G401 (cell line): ENCODE measurements around the gene ZBED5. TPM values are rescaled to one million over a fixed set of nuclear protein-coding genes. Genes with fewer than 3 reads are reported as not detected.
A peak's percentile ranks its signal among the peaks of the same experiment; 100 is the strongest.
"Not testable (repeated sequence)": the region's sequence is repeated elsewhere in the genome, so short reads cannot be mapped to it uniquely, and the experiment has no call there.

Experiments used
- DNase-seq: peaks from one replicate; pipeline ENCODE4 v3.0.0-alpha.2; 2015; ENCODE audit warnings: low spot score
- in situ Hi-C: cut with HindIII; loops from 2 replicates; pipeline ENCODE4 v1.10.0; 2016; ENCODE audit warnings: low sequenced_read_pairs, mixed read lengths
- total RNA-seq: library from RNA; depleted of rRNA; stranded (reverse); fragments of >200 nt; shearing (Covaris generic); gene quantifications from 2 replicates; pipeline ENCODE4 v1.2.3, GENCODE V29; 2014; rRNA removed

Gene ZBED5
- total RNA-seq = 16.9 and 24.9 TPM in 2 replicates

DNA sequence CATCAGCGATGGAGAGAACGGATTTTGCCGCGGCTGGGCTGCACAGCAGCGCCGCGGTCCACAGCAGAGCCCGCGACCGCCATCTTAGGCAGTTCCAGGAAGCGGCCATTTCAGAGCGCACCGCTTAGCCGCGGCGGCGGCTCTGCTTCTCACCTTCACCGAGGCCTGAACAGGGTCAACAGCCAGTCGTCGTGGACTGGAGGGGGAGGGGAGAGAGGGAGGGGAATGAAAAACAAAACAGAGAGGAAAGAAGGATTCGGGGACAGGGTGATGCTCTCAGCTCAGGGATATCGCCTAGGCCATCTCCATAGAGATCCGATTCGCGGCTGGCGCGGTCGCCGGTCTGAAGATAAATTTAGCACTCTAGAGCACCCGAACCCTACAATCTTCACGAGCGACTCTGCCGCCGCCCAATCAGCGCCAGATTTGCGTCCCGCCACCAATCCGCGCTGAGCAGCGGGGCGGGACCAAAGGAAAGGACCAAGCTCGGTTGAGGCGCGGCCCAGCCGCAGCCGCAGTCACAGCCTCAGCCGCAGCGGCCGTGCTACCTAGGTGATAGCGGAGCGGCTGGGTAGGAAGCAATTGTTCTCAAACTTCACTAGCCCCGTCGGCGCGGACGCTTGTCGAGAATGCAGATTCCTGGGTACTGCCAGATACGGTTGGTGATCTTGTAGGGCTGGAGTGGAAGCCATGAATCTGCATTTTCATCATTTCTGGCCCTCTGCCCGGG is at the start of gene ZBED5:
ZBED5 (minus strand) TSS at position 345 of the 730 bp plus-strand sequence. CDS start 3,108 bp downstream, outside the sequence.
- in situ Hi-C loops = no loop called here
- peak; percentile 99 for DNase-seq

GRCh38 chr11:10906521-10906920 is 48.7 kb upstream of the ZBED5 start:
- DNase-seq = no peak
- in situ Hi-C loops = no loop called here

DNA sequence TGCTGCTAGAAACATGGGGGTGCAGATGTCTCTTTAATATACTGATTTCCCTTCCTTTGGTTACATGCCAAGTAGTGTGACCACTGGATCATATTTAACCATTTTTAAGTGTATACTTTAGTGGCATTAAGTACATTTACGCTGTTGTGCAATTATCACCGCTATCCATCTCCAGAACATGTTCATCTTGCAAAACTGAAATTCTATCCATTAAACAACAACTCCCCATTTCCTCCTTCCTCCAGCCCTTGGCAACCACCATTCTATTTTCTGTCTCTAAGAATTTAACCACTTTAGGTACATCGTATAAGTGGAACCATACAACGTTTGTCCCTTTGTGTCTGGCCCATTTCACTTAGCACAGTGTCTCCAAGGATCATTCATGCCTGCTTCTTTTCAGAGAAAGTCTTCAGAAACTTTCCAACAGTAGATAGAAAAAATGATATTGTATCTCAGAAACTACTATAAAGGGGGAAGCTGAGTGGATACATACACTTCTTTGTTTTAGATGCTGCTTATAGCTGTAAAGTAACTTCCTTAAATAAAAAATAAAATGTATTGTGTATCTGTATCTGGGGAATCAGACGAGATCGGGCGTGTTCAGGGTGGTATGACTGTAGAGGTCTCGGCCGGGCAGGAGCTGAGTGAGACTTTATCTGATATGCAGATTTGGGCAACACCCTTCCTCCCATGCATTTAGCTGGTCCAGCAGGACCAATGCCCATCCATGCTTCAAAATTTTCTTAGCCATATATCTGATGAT is 44.6 kb upstream of the ZBED5 start:
- DNase-seq = no peak
- in situ Hi-C loops = no loop called here

DNA sequence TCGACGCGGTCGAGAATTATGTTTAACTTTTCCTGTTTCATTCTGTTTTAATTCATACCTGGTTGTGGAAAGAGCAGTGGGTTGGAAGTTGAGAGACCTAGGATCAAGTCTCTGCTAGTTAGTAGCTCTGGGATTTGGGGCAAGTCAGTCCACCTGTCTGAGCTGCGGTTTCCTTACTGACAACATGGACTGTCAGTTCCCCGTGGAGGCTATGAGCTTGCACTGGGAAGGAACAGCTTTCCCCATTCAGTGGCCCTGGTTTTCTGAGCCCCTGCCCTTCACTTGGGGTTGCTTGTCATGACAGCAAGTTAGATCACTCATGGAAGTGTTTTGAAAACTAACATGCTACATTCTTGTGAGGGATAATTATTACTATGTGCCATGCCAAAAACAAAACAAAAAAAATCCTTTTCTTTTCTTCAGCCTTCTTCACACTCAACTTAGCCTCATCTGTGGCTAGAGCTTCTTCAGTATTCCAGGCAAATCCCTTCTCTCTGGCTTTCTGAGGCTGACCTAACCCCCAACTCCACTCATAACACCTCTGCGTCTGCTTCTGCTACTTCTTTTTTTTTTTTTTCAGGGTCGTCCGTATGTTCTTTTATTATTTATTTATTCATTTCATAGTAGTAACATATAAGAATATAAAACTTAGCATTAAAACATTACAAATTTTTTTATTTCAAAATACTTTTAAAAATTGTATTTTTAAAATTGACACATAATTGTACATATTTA is 43.0 kb upstream of the ZBED5 start:
- no peak for DNase-seq
- in situ Hi-C loops = no loop called here

DNA sequence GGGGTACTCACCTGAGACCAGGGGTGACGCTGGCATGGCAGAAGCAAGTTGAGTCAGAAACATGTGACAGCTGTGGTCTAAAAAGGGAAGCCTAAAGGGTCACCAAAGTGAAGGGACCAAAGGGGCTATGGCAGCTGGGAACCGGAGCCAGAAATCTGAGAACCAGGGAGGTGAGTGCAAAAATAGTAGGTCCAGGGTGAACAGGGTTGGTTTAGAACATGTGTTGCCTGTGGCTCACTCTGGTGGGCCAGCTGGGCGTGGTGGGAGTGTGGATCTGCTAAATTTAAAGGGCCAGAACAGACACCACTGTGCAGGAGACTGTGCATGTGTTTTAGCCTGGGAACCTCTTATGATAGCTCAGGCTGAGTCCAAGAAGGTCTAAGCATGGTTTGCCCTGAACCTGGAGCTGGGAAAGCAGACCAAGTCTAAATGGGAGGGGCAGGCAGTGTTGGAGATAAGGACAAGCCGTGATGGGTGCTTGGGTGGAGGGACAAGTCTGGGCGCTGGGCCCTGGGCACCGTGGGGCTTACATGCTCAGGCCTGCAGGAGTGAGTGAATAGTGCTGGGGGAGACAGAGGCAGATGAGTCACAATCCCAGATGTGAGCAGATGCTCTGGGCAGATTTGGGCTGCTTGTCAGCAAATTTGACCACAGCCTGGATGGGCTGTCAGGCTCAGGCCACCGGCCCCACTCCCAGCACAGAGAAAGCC is 41.4 kb upstream of the ZBED5 start:
- in situ Hi-C loops = no loop called here
- no peak for DNase-seq

- DNase-seq = no peak
- in situ Hi-C loops = no loop called here
Observed at GRCh38 chr11:10898763-10899025, 40.8 kb upstream of the ZBED5 start.

GRCh38 chr11:10898003-10898762 is 40.3 kb upstream of the ZBED5 start:
- in situ Hi-C loops = no loop called here
- no peak for DNase-seq

- in situ Hi-C loops = no loop called here
- DNase-seq = no peak
Observed at GRCh38 chr11:10897150-10897549, 39.3 kb upstream of the ZBED5 start.

DNA sequence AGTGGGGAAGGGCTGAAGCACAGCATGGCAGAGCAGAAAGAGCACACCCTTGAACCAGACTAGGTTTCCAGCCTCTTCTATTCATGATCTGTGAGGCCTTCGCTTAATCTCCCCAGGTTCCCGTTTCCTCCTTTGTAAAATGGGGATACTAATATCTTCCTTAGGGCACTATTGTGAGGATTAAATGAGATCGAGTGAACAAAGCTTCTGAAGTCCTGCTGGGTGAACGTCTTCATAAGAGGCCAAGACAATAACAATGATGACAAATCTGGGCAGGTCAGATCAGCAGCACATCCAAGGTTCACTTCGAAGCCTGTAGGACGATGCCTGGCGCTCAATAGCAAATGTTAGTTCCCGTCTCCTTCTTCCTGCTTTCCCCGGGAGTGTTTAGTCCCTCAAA is 38.6 kb upstream of the ZBED5 start:
- no peak for DNase-seq

DNA sequence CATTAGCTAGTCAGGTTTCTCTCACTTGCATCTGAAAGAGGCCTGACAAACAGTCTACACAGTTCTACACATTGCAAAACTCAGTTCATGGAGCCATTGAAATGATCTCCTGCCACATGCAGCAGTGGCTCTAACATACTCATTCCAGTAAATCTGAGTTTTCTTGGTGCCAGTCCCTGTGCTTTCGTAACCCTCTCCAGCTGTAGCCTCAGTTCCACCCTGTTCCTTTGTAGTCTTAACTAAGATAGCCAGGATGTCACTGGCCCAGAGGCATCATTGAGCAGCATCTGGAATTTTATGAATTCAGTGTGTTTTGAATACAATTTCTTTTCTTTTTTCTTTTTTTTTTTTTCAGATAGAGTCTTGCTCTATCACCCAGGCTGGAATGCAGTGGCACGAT is 37.4 kb upstream of the ZBED5 start:
- in situ Hi-C loops = no loop called here
- DNase-seq = no peak

More for the DNA sequence above, 38.6 kb upstream of the ZBED5 start:
- in situ Hi-C loops = no loop called here

DNA sequence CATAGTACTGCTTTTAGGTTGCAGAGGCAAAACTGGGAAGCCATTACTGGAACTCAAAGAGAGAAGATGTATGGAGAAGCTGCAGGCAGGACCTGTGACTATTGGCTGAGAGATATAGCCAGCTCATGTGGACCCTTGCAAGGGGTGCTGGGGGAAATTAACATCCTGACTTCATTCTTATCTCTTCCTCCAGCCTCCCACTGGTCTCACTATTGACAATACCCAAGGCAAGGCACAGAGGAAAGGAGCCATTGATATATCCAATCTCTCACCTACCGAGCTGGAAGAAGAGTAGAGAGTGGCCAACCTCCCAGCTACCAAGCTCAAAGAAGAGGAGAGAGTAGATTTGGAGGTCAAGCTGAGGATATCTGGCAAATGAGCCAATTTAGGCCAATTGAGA is 36.8 kb upstream of the ZBED5 start:
- in situ Hi-C loops = no loop called here

GRCh38 chr11:10893714-10894151 is 35.9 kb upstream of the ZBED5 start:
- in situ Hi-C loops = no loop called here
- no peak for DNase-seq

More for the DNA sequence above, 36.8 kb upstream of the ZBED5 start:
- DNase-seq = no peak

- in situ Hi-C loops = no loop called here
- no peak for DNase-seq
Observed at GRCh38 chr11:10892250-10892649, 34.4 kb upstream of the ZBED5 start.

DNA sequence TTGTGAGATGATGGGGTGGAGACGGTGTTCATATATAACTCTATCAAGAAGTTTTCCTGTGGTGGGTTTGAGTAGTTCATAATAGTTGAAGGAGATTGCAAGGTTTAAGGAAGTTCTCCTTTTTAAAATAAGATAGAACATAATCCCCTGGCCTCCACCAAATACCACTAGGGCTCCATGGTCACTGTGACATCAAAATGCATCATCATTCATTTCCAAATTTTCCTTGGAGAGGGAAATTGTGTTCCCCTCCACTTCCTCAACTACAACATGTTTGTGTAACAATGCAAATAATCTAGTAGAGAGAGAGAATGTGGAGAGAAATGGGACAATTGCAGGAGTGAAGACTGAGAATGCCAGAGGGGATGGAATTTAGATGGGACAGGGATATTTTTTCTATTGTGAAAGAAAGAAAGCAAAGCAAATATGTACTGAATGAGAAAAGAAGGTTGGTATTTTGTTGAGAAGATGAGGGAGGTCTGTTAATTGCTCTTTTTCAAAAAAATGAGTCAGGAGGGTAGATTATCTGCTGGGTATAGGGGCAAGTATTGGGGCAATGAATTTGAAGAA is 33.4 kb upstream of the ZBED5 start:
- no peak for DNase-seq
- in situ Hi-C loops = no loop called here

GRCh38 chr11:10890083-10890482 is 32.2 kb upstream of the ZBED5 start:
- DNase-seq, in situ Hi-C loops: not testable (repeated sequence)

DNA sequence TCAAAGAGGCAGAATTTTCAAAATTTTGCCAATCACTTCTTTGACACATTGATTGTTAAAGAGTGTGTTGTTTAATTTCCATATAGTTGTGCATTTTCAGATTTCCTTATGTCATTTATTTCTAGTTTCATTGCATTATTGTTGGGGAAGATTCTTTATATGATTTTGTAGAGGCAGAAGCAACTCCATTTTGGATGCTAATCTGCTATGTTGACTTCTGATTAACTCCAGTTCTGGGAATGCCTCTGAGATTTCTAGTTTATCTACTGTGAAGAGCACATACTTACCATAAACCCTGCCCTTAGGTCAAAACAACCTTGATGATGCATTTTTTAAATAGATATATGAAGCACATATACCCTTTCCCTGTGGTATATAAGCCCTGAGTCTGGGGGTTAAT is 29.5 kb upstream of the ZBED5 start:
- DNase-seq = no peak
- in situ Hi-C loops = no loop called here

- in situ Hi-C loops = no loop called here
- DNase-seq = no peak
Observed at GRCh38 chr11:10886652-10887250, 28.9 kb upstream of the ZBED5 start.

- no peak for DNase-seq
- in situ Hi-C loops = no loop called here
Observed at GRCh38 chr11:10885703-10886363, 28.0 kb upstream of the ZBED5 start.
